GM12878 (cell line): ENCODE measurements around the gene ID3. TPM values are rescaled to one million over a fixed set of nuclear protein-coding genes. Genes with fewer than 3 reads are reported as not detected.

Experiments
- ATAC-seq: fragments of 200-7000 bp; cut with Tn5 transposase; 3 replicates; pipeline ENCODE4 v1.9.1; 2020; ENCODE audit warnings: mild to moderate bottlenecking, moderate library complexity
- BruUV-seq: library from RNA; stranded (reverse); fragments of 400-500 nt; replicated peaks from 2 replicates; lab custom pipeline; 2021; lab: Mats Ljungman, UMichigan
- CTCF ChIA-PET: fragments of 300-600 bp; sonication (Branson Sonifier 250); formaldehyde crosslinking; extraction: SDS; loops from one replicate; lab custom pipeline; 2021; ENCODE audit warnings: inconsistent platforms; lab: Yijun Ruan, JAX
- POLR2A ChIA-PET: fragments of 350-600 bp; formaldehyde crosslinking; extraction: SDS; loops from one replicate; lab custom pipeline; 2021; ENCODE audit warnings: inconsistent platforms; lab: Charles Lee
- RAD21 ChIA-PET: fragments of 300-600 bp; sonication (Branson Sonifier 250); formaldehyde crosslinking; loops from one replicate; lab custom pipeline; 2023; ENCODE audit warnings: antibody characterized with exemption; ENCODE audit not compliant: unreplicated experiment; lab: Charles Lee
- SMC1A ChIA-PET: fragments of 300-600 bp; sonication (Branson Sonifier 250); formaldehyde crosslinking; loops from one replicate; lab custom pipeline; 2023; ENCODE audit not compliant: unreplicated experiment, uncharacterized antibody; lab: Charles Lee
- DNase-seq: peaks from one replicate; pipeline ENCODE4 v3.0.0-alpha.2; 2011; ENCODE audit warnings: low read depth, low spot score
- FAIRE-seq: peaks from 3 replicates; lab custom pipeline; 2011; peaks lifted over from hg19 to GRCh38; lab: Jason Lieb, UNC
- H2AFZ ChIP-seq: 2 replicates; pipeline ENCODE4 v1.6.0; 2011; ENCODE audit warnings: low read depth, low read length, control low read depth; ENCODE audit not compliant: control insufficient read depth
- H3K27ac ChIP-seq: 2 replicates; pipeline ENCODE4 v1.5.1; 2011; ENCODE audit warnings: control low read depth; ENCODE audit not compliant: control insufficient read depth, insufficient read depth
- H3K27me3 ChIP-seq, 2 experiments: replicated peaks in 1 of 2; 2 replicates each; pipeline versions ENCODE4 v1.6.0 to v1.6.1; 2011; ENCODE audit warnings: low read length in 1 of 2; ENCODE audit not compliant: control insufficient read depth in 2 of 2, insufficient read depth in 2 of 2
- H3K36me3 ChIP-seq, 2 experiments: 2 replicates each; pipeline ENCODE4 v1.5.1; 2011; ENCODE audit warnings: low read length in 1 of 2; ENCODE audit not compliant: control insufficient read depth in 2 of 2, insufficient read depth in 2 of 2
- H3K4me1 ChIP-seq: 2 replicates; pipeline ENCODE4 v1.6.1; 2011; ENCODE audit warnings: mild to moderate bottlenecking, low read length, moderate library complexity, mixed read lengths; ENCODE audit not compliant: control insufficient read depth, insufficient read depth
- H3K4me2 ChIP-seq: 2 replicates; pipeline ENCODE4 v1.6.0; 2011; ENCODE audit warnings: control low read depth; ENCODE audit not compliant: control insufficient read depth, insufficient read depth
- H3K4me3 ChIP-seq: fragments of 200-600 bp; sonication (generic); 2 replicates; pipeline ENCODE4 v1.5.1; 2016
- H3K79me2 ChIP-seq: 2 replicates; pipeline ENCODE4 v1.6.0; 2011; ENCODE audit warnings: low read length; ENCODE audit not compliant: control insufficient read depth, insufficient read depth
- H3K9ac ChIP-seq: 2 replicates; pipeline ENCODE4 v1.8.0; 2011; ENCODE audit warnings: low read length, control low read depth, mixed read lengths; ENCODE audit not compliant: control insufficient read depth, insufficient read depth
- H3K9me3 ChIP-seq: replicated peaks from 3 replicates; pipeline ENCODE4 v1.5.1; 2011; ENCODE audit warnings: mild to moderate bottlenecking, low read length; ENCODE audit not compliant: control insufficient read depth, insufficient read depth
- H4K20me1 ChIP-seq: 2 replicates; pipeline ENCODE4 v1.6.0; 2011; ENCODE audit not compliant: control insufficient read depth, insufficient read depth
- WRNIP1 ChIP-seq: IDR thresholded peaks from 2 replicates; pipeline ENCODE4 v1.6.1; 2011; ENCODE audit warnings: low read depth, low read length, improper control_type of control experiment, borderline replicate concordance
- WGBS: methylation state at CpG from one replicate; pipeline ENCODE4 v1.1.6; 2016; ENCODE audit warnings: low lambda C conversion rate; ENCODE audit not compliant: insufficient replicate concordance, insufficient coverage; ENCODE audit errors: missing lambda C conversion rate; 5-methylcytosine and 5-hydroxymethylcytosine counted together
- in situ Hi-C: fragments of 300-500 bp; cut with MboI; formaldehyde crosslinking; loops from 9 replicates; pipeline ENCODE4 v1.14.3; 2018; ENCODE audit warnings: mixed read lengths
- intact Hi-C: fragments of 100-400 bp; cut with micrococcal nuclease; formaldehyde crosslinking; loops from one replicate; pipeline ENCODE4 v1.14.2; 2022; ENCODE audit not compliant: unreplicated experiment
- polyA plus RNA-seq, 11 experiments: library from polyadenylated mRNA; depleted of rRNA in 4 of 11; unstranded in 6 of 11; stranded (reverse) in 5 of 11; fragments of >200 nt; fragmentation: Nextera tagmentation in 4 of 11; fragmentation: Illumina TruSeq in 1 of 11; extraction: Ambion mirVana in 4 of 11; extraction: Trizol in 1 of 11; gene quantifications; 1 replicate in 1 of 11; 2 replicates in 10 of 11; pipeline versions ENCODE4 v1.2.1 to v1.2.3, GENCODE V29; 2011 to 2016; ENCODE audit warnings: inconsistent platforms in 2 of 11, missing spikeins in 2 of 11, low read depth in 1 of 11
- total RNA-seq, 4 experiments: library from RNA; depleted of rRNA in 3 of 4; stranded (reverse); fragments of >200 nt in 3 of 4; fragmentation: Illumina TruSeq in 1 of 4; extraction: Trizol in 1 of 4; gene quantifications; 2 replicates each; pipeline versions ENCODE4 v1.2.1 to v1.2.3, GENCODE V29; 2013 to 2021

Gene ID3
- total and polyA plus RNA-seq, 10 of the 15 experiments (the other 5 are each of a cell fraction or from before 2014, with no cell fraction given), result 42.7 to 475 (median 207) TPM

- Histone ChIP-seq H3K9ac (no peak overlapping the region), H4K20me1 (no peaks in the 10 kb centered on the region), H3K9me3 (no peaks in the 10 kb centered on the region), H3K27ac (peak overlapping the region; percentile 22), H3K4me2 (peak overlapping the region; percentile 1), H3K27me3 (no peaks in the 10 kb centered on the region), H3K4me3 (no peak overlapping the region), H3K4me1 (peaks cover 82% of the 10 kb centered on the region), H3K36me3 (no peaks in the 10 kb centered on the region), H3K79me2 (peaks cover 3% of the 10 kb centered on the region; the same call in 1 of the 2 replicates), H2AFZ (peak overlapping the region; percentile 48)
- SMC1A ChIA-PET, result interaction anchor here (1.0 to 19.7 kb wide), 11 partner anchors 15 to 54 kb away, joined by 3 to 419 read pairs (median 7); partner anchors contain the start of gene ID3
- no peak for DNase-seq
- no peak for TF ChIP-seq WRNIP1
- BruUV-seq, result no TSS peak
- whole genome bisulfite sequencing, result 56% methylated on average over 4 of the region's 4 CpGs
- in situ Hi-C loops (loop anchor here (25.0 kb wide), 2 partner anchors 1414 to 1811 kb away; partner anchors contain the start of gene USP48), intact Hi-C loops (loop anchor here (1.0 kb wide), 1 partner anchor 33 kb away; no protein-coding TSS in a partner anchor)
- CTCF ChIA-PET, result interaction anchor here (1.2 to 11.4 kb wide), 6 partner anchors 13 to 41 kb away, joined by 3 to 108 read pairs (median 13); partner anchors contain the start of gene ID3
- no peak for ATAC-seq
- POLR2A ChIA-PET, result interaction anchor here (0.6 to 17.0 kb wide), 8 partner anchors 15 to 1831 kb away, joined by 4 to 206 read pairs (median 10); partner anchors contain the start of gene ID3
- RAD21 ChIA-PET, result interaction anchor here (0.7 to 14.9 kb wide), 7 partner anchors 7 to 49 kb away, joined by 3 to 252 read pairs (median 7); partner anchors contain the start of gene ID3
- FAIRE-seq, result no peak
Observed at GRCh38 chr1:23597635-23598388, 38.5 kb upstream of the ID3 start.
